OCI-LY1 (cell line): ENCODE results near the gene VEPH1.

Experiments
- EZH2 ChIP-seq: fragments of 200-600 bp; sonication (generic), shearing (Covaris generic); IDR thresholded peaks from 2 replicates; pipeline ENCODE4 v1.8.0; 2017; ENCODE audit warnings: borderline replicate concordance, mixed run types, mild to moderate bottlenecking, antibody characterized with exemption, low read length, moderate library complexity, mixed read lengths
- TF ChIP-seq, protein P1 (sequence below): fragments of 200-600 bp; sonication (generic), shearing (Covaris generic); IDR thresholded peaks from 2 replicates; pipeline ENCODE4 v1.5.1; 2017; ENCODE audit warnings: mild to moderate bottlenecking, antibody characterized with exemption, low read length, moderate library complexity, mixed read lengths

DNA sequence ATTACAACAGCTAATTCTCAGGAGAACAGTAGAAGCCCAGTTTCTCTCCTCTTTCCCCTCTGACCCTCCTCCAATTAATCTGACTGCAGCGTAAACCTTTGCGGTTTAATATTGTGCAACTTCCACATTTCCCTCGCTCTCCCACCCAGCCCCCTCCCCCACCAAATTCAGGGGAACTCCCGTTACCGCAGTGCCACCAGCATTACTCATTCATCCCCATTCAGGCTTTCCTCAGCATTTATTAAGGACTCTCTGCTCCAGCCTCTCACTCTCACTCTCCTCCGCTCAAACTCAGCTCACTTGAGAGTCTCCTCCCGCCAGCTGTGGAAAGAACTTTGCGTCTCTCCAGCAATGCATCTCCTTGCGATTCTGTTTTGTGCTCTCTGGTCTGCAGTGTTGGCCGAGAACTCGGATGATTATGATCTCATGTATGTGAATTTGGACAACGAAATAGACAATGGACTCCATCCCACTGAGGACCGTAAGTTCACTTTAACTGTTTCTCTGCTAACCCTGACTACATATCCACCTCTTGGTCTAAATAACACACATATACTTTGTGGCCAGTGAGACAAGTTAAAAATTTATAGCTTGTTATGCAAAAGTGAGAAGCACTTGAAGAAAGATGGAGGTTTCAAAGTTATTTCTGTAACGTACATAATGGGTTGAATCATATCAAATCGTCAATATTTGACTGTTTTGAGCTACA, 66.5 kb downstream of the VEPH1 start, which contains the start of gene PTX3:
- TF ChIP-seq, protein P1, sequence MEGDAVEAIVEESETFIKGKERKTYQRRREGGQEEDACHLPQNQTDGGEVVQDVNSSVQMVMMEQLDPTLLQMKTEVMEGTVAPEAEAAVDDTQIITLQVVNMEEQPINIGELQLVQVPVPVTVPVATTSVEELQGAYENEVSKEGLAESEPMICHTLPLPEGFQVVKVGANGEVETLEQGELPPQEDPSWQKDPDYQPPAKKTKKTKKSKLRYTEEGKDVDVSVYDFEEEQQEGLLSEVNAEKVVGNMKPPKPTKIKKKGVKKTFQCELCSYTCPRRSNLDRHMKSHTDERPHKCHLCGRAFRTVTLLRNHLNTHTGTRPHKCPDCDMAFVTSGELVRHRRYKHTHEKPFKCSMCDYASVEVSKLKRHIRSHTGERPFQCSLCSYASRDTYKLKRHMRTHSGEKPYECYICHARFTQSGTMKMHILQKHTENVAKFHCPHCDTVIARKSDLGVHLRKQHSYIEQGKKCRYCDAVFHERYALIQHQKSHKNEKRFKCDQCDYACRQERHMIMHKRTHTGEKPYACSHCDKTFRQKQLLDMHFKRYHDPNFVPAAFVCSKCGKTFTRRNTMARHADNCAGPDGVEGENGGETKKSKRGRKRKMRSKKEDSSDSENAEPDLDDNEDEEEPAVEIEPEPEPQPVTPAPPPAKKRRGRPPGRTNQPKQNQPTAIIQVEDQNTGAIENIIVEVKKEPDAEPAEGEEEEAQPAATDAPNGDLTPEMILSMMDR = no peak
- no peak for TF ChIP-seq EZH2
